Pancreas (tissue), 10 donors: ENCODE results near the gene CACNB1. TPM values are rescaled to one million over a fixed set of nuclear protein-coding genes. Genes with fewer than 3 reads are reported as not detected.

ENCODE experiments used
- ATAC-seq, 4 donors: fragments of 200-7000 bp; cut with Tn5 transposase; one replicate each; pipeline versions ENCODE4 v1.8.0 to v1.9.1; 2020; ENCODE audit warnings: mild to moderate bottlenecking in 4 of 4, moderate library complexity in 4 of 4
- DNase-seq, 6 donors: peaks; one replicate each; pipeline ENCODE4 v3.0.0-alpha.2; 2020
- FAIRE-seq: peaks from 2 replicates; lab custom pipeline; 2012; peaks lifted over from hg19 to GRCh38; lab: Jason Lieb, UNC
- H3K27ac ChIP-seq, 4 donors: fragments of 200-600 bp; sonication (generic); 1 replicate in 3 of 4; 2 replicates in 1 of 4; pipeline versions ENCODE4 v1.5.0 to v1.8.0; 2020
- H3K27me3 ChIP-seq, 4 donors: fragments of 200-600 bp; one replicate each; pipeline ENCODE4 v1.8.0; 2021
- H3K36me3 ChIP-seq, 3 donors: fragments of 200-600 bp; sonication (generic) in 1 of 3; one replicate each; pipeline versions ENCODE4 v1.5.0 to v1.8.0; 2020 to 2021
- H3K4me1 ChIP-seq, 3 donors: fragments of 200-600 bp; one replicate each; pipeline ENCODE4 v1.8.0; 2021
- H3K4me3 ChIP-seq, 4 donors: fragments of 200-600 bp; sonication (generic) in 2 of 4; one replicate each; pipeline versions ENCODE4 v1.5.0 to v1.8.0; 2020 to 2021
- H3K9me3 ChIP-seq, 4 donors: fragments of 200-600 bp; one replicate each; pipeline ENCODE4 v1.8.0; 2021
- CTCF ChIP-seq, 4 donors: fragments of 200-600 bp; sonication (generic) in 3 of 4; IDR thresholded peaks; one replicate each; pipeline versions ENCODE4 v1.5.0 to v1.8.0; 2021; ENCODE audit warnings: antibody characterized with exemption in 4 of 4
- WGBS, 2 donors: extraction: QIAGEN DNeasy Blood & Tissue Kit; methylation state at CpG; one replicate each; pipeline ENCODE4 v1.1.7; 2013; 5-methylcytosine and 5-hydroxymethylcytosine counted together
- intact Hi-C, 3 donors: fragments of 100-400 bp; cut with DNase I; formaldehyde crosslinking; loops; one replicate each; pipeline versions ENCODE4 v1.11.1 to v1.14.2; 2022
- polyA plus RNA-seq, 2 donors: library from polyadenylated mRNA; stranded (reverse); fragments of 200-250 nt; gene quantifications; one replicate each; pipeline ENCODE4 v1.2.3, GENCODE V29; 2013
- total RNA-seq, 6 donors: library from RNA; stranded (reverse); fragmentation: NEBNext Ultra II Directional in 4 of 6; extraction: Animal tissue kit (Norgen Biotek cat#: 25700) in 4 of 6; gene quantifications; one replicate each; pipeline versions ENCODE4 v1.2.1 to v1.2.4, GENCODE V29; 2021 to 2023
- donor health status: healthy with polysubstance abuse.
- donor health status: DM: no; HTN: no; CAD: no; lungs with moderate emphysema.
- donor health status: DM: no; HTN: no; CAD: no.
- donor health status: control.
- donor health status: control.
- donor health status: Bipolar disorder and iron deficiency.
- donor health status: DM: yes; HTN: yes; CAD: no.
- donor health status: DM: no; HTN: no; CAD: no.
- donor health status: DM: no; HTN: no; CAD: no.
- donor health status: DM: yes; HTN: yes; CAD: no.

Gene CACNB1
- total and polyA plus RNA-seq, 8 donors: 1.8 to 6.8 (median 2.9) TPM

GRCh38 chr17:39237586-39237985 is 40.1 kb upstream of the CACNB1 start:
- H3K36me3 ChIP-seq: no peaks in the 10 kb centered on the region
- WGBS, 2 donors: 69 to 71% methylated on average over 7 of the region's 7 CpGs
- FAIRE-seq (no peak), ATAC-seq (no peak), DNase-seq (peak in 1 of 6 donors; percentile 48)
- intact Hi-C loops: loop anchor here in 2 of 3 donors (10.0 kb wide), 1 partner anchor 263 kb away; no protein-coding TSS in a partner anchor
- H3K27ac ChIP-seq: no peak overlapping the region
- peaks cover 0 to 3% (median 0%) of the 10 kb centered on the region in 4 donors for H3K27me3 ChIP-seq
- H3K9me3 ChIP-seq: no peaks in the 10 kb centered on the region
- no peaks in the 10 kb centered on the region for H3K4me1 ChIP-seq
- H3K4me3 ChIP-seq: no peak overlapping the region
- TF ChIP-seq CTCF (IDR thresholded peaks at IDR 0.05): no peak

GRCh38 chr17:39236981-39237441 is 39.5 kb upstream of the CACNB1 start:
- no peaks in the 10 kb centered on the region for H3K36me3 ChIP-seq
- no peaks in the 10 kb centered on the region for H3K9me3 ChIP-seq
- WGBS, 2 donors: 69 to 77% methylated on average over 6 of the region's 6 CpGs
- ATAC-seq (no peak), FAIRE-seq (no peak), DNase-seq (peak in 1 of 6 donors; percentile 36)
- H3K4me3 ChIP-seq: no peak overlapping the region
- peaks cover 0 to 3% (median 0%) of the 10 kb centered on the region in 4 donors for H3K27me3 ChIP-seq
- H3K27ac ChIP-seq: no peak overlapping the region
- H3K4me1 ChIP-seq: no peaks in the 10 kb centered on the region
- intact Hi-C loops: loop anchor here in 2 of 3 donors (10.0 kb wide), 1 partner anchor 262 kb away; no protein-coding TSS in a partner anchor
- no peak for TF ChIP-seq CTCF (IDR thresholded peaks at IDR 0.05)

- intact Hi-C loops: loop anchor here in 2 of 3 donors (10.0 kb wide), 1 partner anchor 262 kb away; no protein-coding TSS in a partner anchor
- 42 to 46% methylated on average over 5 of the region's 5 CpGs for WGBS, 2 donors
- H3K4me3 ChIP-seq: no peak overlapping the region
- H3K36me3 ChIP-seq: no peaks in the 10 kb centered on the region
- FAIRE-seq: no peak
- peaks cover 0 to 3% (median 0%) of the 10 kb centered on the region in 4 donors for H3K27me3 ChIP-seq
- no peak for ATAC-seq
- peak in 1 of 6 donors; percentile 22 for DNase-seq
- no peak overlapping the region for H3K27ac ChIP-seq
- TF ChIP-seq CTCF (IDR thresholded peaks at IDR 0.05): no peak
- no peaks in the 10 kb centered on the region for H3K4me1 ChIP-seq
- no peaks in the 10 kb centered on the region for H3K9me3 ChIP-seq
These were observed 39.0 kb upstream of the CACNB1 start for GRCh38 chr17:39236450-39236927.

- intact Hi-C loops: loop anchor here in 2 of 3 donors (10.0 kb wide), 1 partner anchor 261 kb away; no protein-coding TSS in a partner anchor
- Histone ChIP-seq H3K9me3 (no peaks in the 10 kb centered on the region), H3K27ac (no peak overlapping the region), H3K27me3 (peaks cover 0 to 3% (median 0%) of the 10 kb centered on the region in 4 donors), H3K4me1 (no peaks in the 10 kb centered on the region), H3K36me3 (no peaks in the 10 kb centered on the region), H3K4me3 (no peak overlapping the region)
- peak in 1 of 6 donors; percentile 12 for DNase-seq
- FAIRE-seq: no peak
- WGBS, 2 donors: 27 to 30% methylated on average over 18 of the region's 18 CpGs
- peak in 2 of 4 donors; percentile 16 to 21 for TF ChIP-seq CTCF (IDR thresholded peaks at IDR 0.05)
- peak; percentile 40 to 64 (median 52) for ATAC-seq
These were observed 38.3 kb upstream of the CACNB1 start for GRCh38 chr17:39235555-39236449.
